ENCODE results near the gene DLEC1.

GRCh38 chr3:38094999-38095398 lies 56.0 kb downstream of the DLEC1 start:
- TF ChIP-seq POLR2A (IDR thresholded peaks at IDR 0.05) (no peak), CTCF (IDR thresholded peaks at IDR 0.05) (no peak)

Measured in gastroesophageal sphincter (tissue), 3 donors.